ENCODE measurements around the gene SKAP2. TPM values are rescaled to one million over a fixed set of nuclear protein-coding genes. Genes with fewer than 3 reads are reported as not detected.

Gene SKAP2
- total RNA-seq, 1 donor from 2014 or later: 3.5 TPM

- Mint-ChIP-seq H3K36me3 (ENCODE audit: low read depth) (no peaks in the 10 kb centered on the region), H3K4me1 (peaks cover 7% of the 10 kb centered on the region), H3K9me3 (no peaks in the 10 kb centered on the region), H3K27ac (ENCODE audit: unreplicated experiment) (no peak overlapping the region), H3K27me3 (ENCODE audit: low read depth) (no peaks in the 10 kb centered on the region), H3K4me3 (no peak overlapping the region)
- no peak for DNase-seq (ENCODE audit: low read depth, low spot score)
- no peak for TF ChIP-seq CTCF (conservative IDR thresholded peaks at IDR 0.05)
These were observed 232.8 kb downstream of the SKAP2 start for GRCh38 chr7:26631601-26632000.

- Mint-ChIP-seq H3K36me3 (ENCODE audit: low read depth) (no peaks in the 10 kb centered on the region), H3K27me3 (ENCODE audit: low read depth) (no peaks in the 10 kb centered on the region), H3K27ac (ENCODE audit: unreplicated experiment) (no peak overlapping the region), H3K4me3 (no peak overlapping the region), H3K9me3 (no peaks in the 10 kb centered on the region), H3K4me1 (peaks cover 7% of the 10 kb centered on the region)
- no peak for TF ChIP-seq CTCF (conservative IDR thresholded peaks at IDR 0.05)
- no peak for DNase-seq (ENCODE audit: low read depth, low spot score)
These were observed 233.3 kb downstream of the SKAP2 start for GRCh38 chr7:26630941-26631580.

- no peak for TF ChIP-seq CTCF (conservative IDR thresholded peaks at IDR 0.05)
- Mint-ChIP-seq H3K4me3 (no peak overlapping the region), H3K36me3 (ENCODE audit: low read depth) (no peaks in the 10 kb centered on the region), H3K27me3 (ENCODE audit: low read depth) (no peaks in the 10 kb centered on the region), H3K9me3 (no peaks in the 10 kb centered on the region), H3K4me1 (peaks cover 7% of the 10 kb centered on the region), H3K27ac (ENCODE audit: unreplicated experiment) (no peak overlapping the region)
- DNase-seq (ENCODE audit: low read depth, low spot score): no peak
These were observed 234.0 kb downstream of the SKAP2 start for GRCh38 chr7:26630361-26630760.

GRCh38 chr7:26629696-26630095, 234.7 kb downstream of the SKAP2 start:
- Mint-ChIP-seq H3K4me3 (no peak overlapping the region), H3K4me1 (peaks cover 7% of the 10 kb centered on the region), H3K27ac (ENCODE audit: unreplicated experiment) (no peak overlapping the region), H3K9me3 (no peaks in the 10 kb centered on the region), H3K27me3 (ENCODE audit: low read depth) (no peaks in the 10 kb centered on the region), H3K36me3 (ENCODE audit: low read depth) (no peaks in the 10 kb centered on the region)
- DNase-seq (ENCODE audit: low read depth, low spot score): no peak
- no peak for TF ChIP-seq CTCF (conservative IDR thresholded peaks at IDR 0.05)

- DNase-seq (ENCODE audit: low read depth, low spot score): no peak
- H3K4me3 Mint-ChIP-seq: no peak overlapping the region
- no peaks in the 10 kb centered on the region for H3K36me3 Mint-ChIP-seq (ENCODE audit: low read depth)
- no peaks in the 10 kb centered on the region for H3K27me3 Mint-ChIP-seq (ENCODE audit: low read depth)
- H3K9me3 Mint-ChIP-seq: no peaks in the 10 kb centered on the region
- TF ChIP-seq CTCF (conservative IDR thresholded peaks at IDR 0.05): no peak
- H3K27ac Mint-ChIP-seq (ENCODE audit: unreplicated experiment): no peak overlapping the region
- H3K4me1 Mint-ChIP-seq: peaks cover 7% of the 10 kb centered on the region
These were observed 236.5 kb downstream of the SKAP2 start for GRCh38 chr7:26627891-26628341.
